Right lobe of liver (tissue), 6 donors: Measurements from ENCODE around the gene EPHA4. TPM values are rescaled to one million over a fixed set of nuclear protein-coding genes. Genes with fewer than 3 reads are reported as not detected.
A peak's percentile ranks its signal among the peaks of the same experiment; 100 is the strongest.

Source experiments
- ATAC-seq, 4 donors: fragments of 200-7000 bp; cut with Tn5 transposase; one replicate each; pipeline ENCODE4 v1.9.1; 2020; ENCODE audit warnings: mild to moderate bottlenecking in 4 of 4, moderate library complexity in 4 of 4
- DNase-seq, 3 donors: peaks; one replicate each; pipeline ENCODE4 v3.0.0-alpha.2; 2020
- H3K27ac ChIP-seq, 3 donors: fragments of 200-600 bp; one replicate each; pipeline ENCODE4 v1.8.0; 2022
- H3K27me3 ChIP-seq, 2 donors: fragments of 200-600 bp; one replicate each; pipeline ENCODE4 v1.8.0; 2022
- H3K36me3 ChIP-seq, 4 donors: fragments of 200-600 bp; sonication (generic) in 1 of 4; one replicate each; pipeline versions ENCODE4 v1.5.1 to v1.8.0; 2017 to 2022; ENCODE audit warnings: control low read depth in 1 of 4
- H3K4me1 ChIP-seq, 4 donors: fragments of 200-600 bp; sonication (generic) in 1 of 4; one replicate each; pipeline versions ENCODE4 v1.5.1 to v1.8.0; 2017 to 2022; ENCODE audit warnings: control low read depth in 1 of 4
- H3K4me3 ChIP-seq, 3 donors: fragments of 200-600 bp; one replicate each; pipeline ENCODE4 v1.8.0; 2022
- H3K9me3 ChIP-seq, 4 donors: fragments of 200-600 bp; sonication (generic) in 1 of 4; one replicate each; pipeline versions ENCODE4 v1.5.1 to v1.8.0; 2017 to 2022; ENCODE audit warnings: control low read depth in 1 of 4
- CTCF ChIP-seq, 4 donors: fragments of 200-600 bp in 3 of 4; fragments of 450-650 bp in 1 of 4; IDR thresholded peaks; one replicate each; pipeline versions ENCODE4 v1.5.1 to v1.8.0; 2016 to 2022; ENCODE audit warnings: antibody characterized with exemption in 4 of 4, mild to moderate bottlenecking in 2 of 4
- POLR2A ChIP-seq: fragments of 450-650 bp; IDR thresholded peaks from one replicate; pipeline ENCODE4 v1.6.1; 2017; ENCODE audit warnings: antibody characterized with exemption, mild to moderate bottlenecking
- WGBS: methylation state at CpG from one replicate; pipeline ENCODE4 v1.1.6; 2018; ENCODE audit warnings: low coverage, low lambda C conversion rate; ENCODE audit not compliant: insufficient coverage; ENCODE audit errors: missing lambda C conversion rate; 5-methylcytosine and 5-hydroxymethylcytosine counted together
- intact Hi-C, 2 donors: fragments of 100-400 bp; cut with DNase I; formaldehyde crosslinking; loops; one replicate each; pipeline versions ENCODE4 v1.11.2 to v1.14.1; 2022
- total RNA-seq, 6 experiments: library from RNA; depleted of rRNA in 2 of 6; stranded (reverse); fragments of >200 nt in 2 of 6; fragmentation: NEBNext Ultra II Directional in 3 of 6; extraction: Animal tissue kit (Norgen Biotek cat#: 25700) in 3 of 6; gene quantifications; one replicate each; pipeline versions ENCODE4 v1.1.0 to v1.2.4, GENCODE V29; 2016 to 2023
- donor health status: DM: no; HTN: yes; CAD: no.
- donor health status: DM: no; HTN: no; CAD: no.
- donor health status: DM: no; HTN: no; CAD: no.
- donor health status: DM: no; HTN: yes; CAD: no.
- donor health status: DM: no; HTN: yes; CAD: no.

EPHA4 gene
- total RNA-seq, 6 experiments from 2014 or later = 0.61 to 2.9 (median 1.0) TPM

- H3K4me3 ChIP-seq = no peak overlapping the region
- H3K4me1 ChIP-seq = no peaks in the 10 kb centered on the region
- ATAC-seq = peak in 2 of 4 donors; percentile 13 to 24
- H3K27me3 ChIP-seq = no peaks in the 10 kb centered on the region
- TF ChIP-seq CTCF (IDR thresholded peaks at IDR 0.05) (no peak), POLR2A (no peak)
- WGBS = 47% methylated on average over 7 of the region's 7 CpGs
- DNase-seq = no peak
- intact Hi-C loops = no loop called here
- no peak overlapping the region for H3K27ac ChIP-seq
- H3K9me3 ChIP-seq = no peaks in the 10 kb centered on the region
- H3K36me3 ChIP-seq = no peaks in the 10 kb centered on the region
These were observed 53.7 kb downstream of the EPHA4 start for GRCh38 chr2:221518201-221518934.

- 34% methylated on average over 5 of the region's 5 CpGs for WGBS
- Histone ChIP-seq H3K36me3 (no peaks in the 10 kb centered on the region), H3K27ac (no peak overlapping the region), H3K4me3 (no peak overlapping the region), H3K27me3 (no peaks in the 10 kb centered on the region), H3K9me3 (no peaks in the 10 kb centered on the region), H3K4me1 (no peaks in the 10 kb centered on the region)
- DNase-seq (peak in 1 of 3 donors; percentile 53), ATAC-seq (peak; percentile 19 to 50 (median 39))
- intact Hi-C loops = no loop called here
- TF ChIP-seq CTCF (IDR thresholded peaks at IDR 0.05) (no peak), POLR2A (no peak)
These were observed 54.4 kb downstream of the EPHA4 start for GRCh38 chr2:221517696-221518151.

- Histone ChIP-seq H3K27me3 (no peaks in the 10 kb centered on the region), H3K4me1 (no peaks in the 10 kb centered on the region), H3K9me3 (no peaks in the 10 kb centered on the region), H3K36me3 (no peaks in the 10 kb centered on the region), H3K4me3 (no peak overlapping the region), H3K27ac (no peak overlapping the region)
- TF ChIP-seq POLR2A (no peak), CTCF (IDR thresholded peaks at IDR 0.05) (no peak)
- WGBS = 62% methylated on average over 4 of the region's 4 CpGs
- no peak for DNase-seq
- intact Hi-C loops = no loop called here
- ATAC-seq = no peak
These were observed 54.9 kb downstream of the EPHA4 start for GRCh38 chr2:221517146-221517695.

GRCh38 chr2:221515864-221516263 lies 56.2 kb downstream of the EPHA4 start:
- H3K27ac ChIP-seq = no peak overlapping the region
- intact Hi-C loops = no loop called here
- H3K36me3 ChIP-seq = no peaks in the 10 kb centered on the region
- H3K4me3 ChIP-seq = no peak overlapping the region
- TF ChIP-seq CTCF (IDR thresholded peaks at IDR 0.05) = no peak
- no peaks in the 10 kb centered on the region for H3K9me3 ChIP-seq
- no peaks in the 10 kb centered on the region for H3K4me1 ChIP-seq
- 42% methylated on average over 1 of the region's 1 CpG for WGBS
- DNase-seq (no peak), ATAC-seq (no peak)
- no peaks in the 10 kb centered on the region for H3K27me3 ChIP-seq
